Astrocyte (in vitro differentiated cells and primary cell): ENCODE results near the gene RRAS. TPM values are rescaled to one million over a fixed set of nuclear protein-coding genes. Genes with fewer than 3 reads are reported as not detected.
A peak's percentile ranks its signal among the peaks of the same experiment; 100 is the strongest.

ENCODE experiments used
- DNase-seq: peaks from one replicate; pipeline ENCODE4 v3.0.0-alpha.2; 2010; ENCODE audit warnings: low read depth
- FAIRE-seq: peaks from 2 replicates; lab custom pipeline; 2011; peaks lifted over from hg19 to GRCh38; lab: Jason Lieb, UNC
- H2AFZ ChIP-seq: 2 replicates; pipeline ENCODE4 v1.6.0; 2012; ENCODE audit warnings: low read depth, low read length, inconsistent platforms
- H3K27ac ChIP-seq: 2 replicates; pipeline ENCODE4 v1.5.1; 2011; ENCODE audit warnings: low read depth, low read length, inconsistent platforms
- H3K27me3 ChIP-seq: 2 replicates; pipeline ENCODE4 v1.6.0; 2011; ENCODE audit warnings: low read length, inconsistent platforms; ENCODE audit not compliant: insufficient read depth
- H3K36me3 ChIP-seq: 2 replicates; pipeline ENCODE4 v1.5.1; 2011; ENCODE audit warnings: low read length, inconsistent platforms; ENCODE audit not compliant: insufficient read depth
- H3K4me1 ChIP-seq: 2 replicates; pipeline ENCODE4 v1.5.1; 2011; ENCODE audit warnings: low read length, inconsistent platforms; ENCODE audit not compliant: insufficient read depth
- H3K4me2 ChIP-seq: 2 replicates; pipeline ENCODE4 v1.6.0; 2012; ENCODE audit warnings: low read length, inconsistent platforms
- H3K4me3 ChIP-seq: 2 replicates; pipeline ENCODE4 v1.5.1; 2011; ENCODE audit warnings: low read depth, mild to moderate bottlenecking, low read length, inconsistent platforms; ENCODE audit not compliant: insufficient read depth
- H3K79me2 ChIP-seq: 2 replicates; pipeline ENCODE4 v1.6.0; 2012; ENCODE audit warnings: mild to moderate bottlenecking, low read length, inconsistent platforms; ENCODE audit not compliant: insufficient read depth
- H3K9ac ChIP-seq: 2 replicates; pipeline ENCODE4 v1.6.0; 2012; ENCODE audit warnings: mild to moderate bottlenecking, low read length, inconsistent platforms
- H3K9me3 ChIP-seq: 2 replicates; pipeline ENCODE4 v1.5.1; 2012; ENCODE audit warnings: low read depth, mild to moderate bottlenecking, low read length, inconsistent platforms; ENCODE audit not compliant: insufficient read depth
- H4K20me1 ChIP-seq: 2 replicates; pipeline ENCODE4 v1.6.0; 2012; ENCODE audit warnings: low read length, inconsistent platforms; ENCODE audit not compliant: insufficient read depth
- H3K27ac Mint-ChIP-seq: one replicate; pipeline ENCODE4 v1.8.0; 2021; ENCODE audit warnings: mild to moderate bottlenecking, mixed read lengths; ENCODE audit not compliant: unreplicated experiment
- H3K27me3 Mint-ChIP-seq: one replicate; pipeline ENCODE4 v1.8.0; 2021; ENCODE audit warnings: low read depth, mixed read lengths; ENCODE audit not compliant: unreplicated experiment
- H3K36me3 Mint-ChIP-seq: one replicate; pipeline ENCODE4 v1.8.0; 2021; ENCODE audit warnings: low read depth, mixed read lengths; ENCODE audit not compliant: unreplicated experiment
- H3K4me1 Mint-ChIP-seq: one replicate; pipeline ENCODE4 v1.8.0; 2021; ENCODE audit warnings: low read depth, mixed read lengths; ENCODE audit not compliant: unreplicated experiment
- H3K4me3 Mint-ChIP-seq: one replicate; pipeline ENCODE4 v1.8.0; 2021; ENCODE audit warnings: mild to moderate bottlenecking, moderate library complexity, mixed read lengths; ENCODE audit not compliant: unreplicated experiment
- H3K9me3 Mint-ChIP-seq: one replicate; pipeline ENCODE4 v1.8.0; 2021; ENCODE audit warnings: mild to moderate bottlenecking, mixed read lengths; ENCODE audit not compliant: unreplicated experiment
- EZH2 ChIP-seq: IDR thresholded peaks from 2 replicates; pipeline ENCODE4 v1.6.1; 2012; ENCODE audit warnings: mild to moderate bottlenecking, low read length, inconsistent platforms; ENCODE audit not compliant: insufficient read depth
- total RNA-seq: library from RNA; stranded (reverse); gene quantifications from 2 replicates; pipeline ENCODE4 v1.2.1, GENCODE V29; 2021
- TF ChIP-seq, protein P1 (sequence below): IDR thresholded peaks from 2 replicates; pipeline ENCODE4 v1.5.1; 2011; ENCODE audit warnings: low read depth, mild to moderate bottlenecking, inconsistent platforms, low read length, moderate library complexity; ENCODE audit not compliant: insufficient read depth

RRAS gene
- total RNA-seq, 1 donor from 2014 or later, result 94.7 TPM

DNA sequence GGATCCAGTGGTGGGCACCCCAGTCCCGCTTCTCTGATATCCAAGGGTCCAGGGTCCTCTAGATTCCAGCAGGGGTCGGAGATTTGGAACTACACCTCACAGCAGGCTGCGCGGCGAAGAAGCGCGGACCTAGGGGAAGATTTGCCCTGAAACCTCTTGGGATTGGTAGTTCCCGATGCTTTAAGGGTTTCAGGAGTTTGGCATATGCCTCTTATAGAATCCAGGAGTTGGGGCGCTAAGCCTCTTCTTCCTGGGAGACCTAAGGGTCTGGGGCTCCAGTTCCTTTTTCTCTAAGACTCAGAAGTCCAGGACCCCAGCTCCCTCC, 26.1 kb upstream of the RRAS start:
- Histone ChIP-seq H2AFZ (peak overlapping the region; percentile 44), H4K20me1 (peaks cover 19% of the 10 kb centered on the region), H3K36me3 (peaks cover 12% of the 10 kb centered on the region), H3K4me2 (peak overlapping the region; percentile 94), H3K79me2 (peaks cover 43% of the 10 kb centered on the region), H3K4me1 (peaks cover 21% of the 10 kb centered on the region), H3K9me3 (no peaks in the 10 kb centered on the region), H3K4me3 (peak overlapping the region; percentile 94), H3K27ac (peak overlapping the region; percentile 52), H3K27me3 (no peaks in the 10 kb centered on the region), H3K9ac (peak overlapping the region; percentile 92)
- H3K4me1 Mint-ChIP-seq, result peaks cover 9% of the 10 kb centered on the region
- no peaks in the 10 kb centered on the region for H3K27me3 Mint-ChIP-seq
- no peaks in the 10 kb centered on the region for H3K9me3 Mint-ChIP-seq
- H3K4me3 Mint-ChIP-seq, result peak overlapping the region; percentile 100
- no peak for FAIRE-seq
- no peak for DNase-seq
- no peak for TF ChIP-seq EZH2
- TF ChIP-seq, protein P1, sequence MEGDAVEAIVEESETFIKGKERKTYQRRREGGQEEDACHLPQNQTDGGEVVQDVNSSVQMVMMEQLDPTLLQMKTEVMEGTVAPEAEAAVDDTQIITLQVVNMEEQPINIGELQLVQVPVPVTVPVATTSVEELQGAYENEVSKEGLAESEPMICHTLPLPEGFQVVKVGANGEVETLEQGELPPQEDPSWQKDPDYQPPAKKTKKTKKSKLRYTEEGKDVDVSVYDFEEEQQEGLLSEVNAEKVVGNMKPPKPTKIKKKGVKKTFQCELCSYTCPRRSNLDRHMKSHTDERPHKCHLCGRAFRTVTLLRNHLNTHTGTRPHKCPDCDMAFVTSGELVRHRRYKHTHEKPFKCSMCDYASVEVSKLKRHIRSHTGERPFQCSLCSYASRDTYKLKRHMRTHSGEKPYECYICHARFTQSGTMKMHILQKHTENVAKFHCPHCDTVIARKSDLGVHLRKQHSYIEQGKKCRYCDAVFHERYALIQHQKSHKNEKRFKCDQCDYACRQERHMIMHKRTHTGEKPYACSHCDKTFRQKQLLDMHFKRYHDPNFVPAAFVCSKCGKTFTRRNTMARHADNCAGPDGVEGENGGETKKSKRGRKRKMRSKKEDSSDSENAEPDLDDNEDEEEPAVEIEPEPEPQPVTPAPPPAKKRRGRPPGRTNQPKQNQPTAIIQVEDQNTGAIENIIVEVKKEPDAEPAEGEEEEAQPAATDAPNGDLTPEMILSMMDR, result no peak
- peaks cover 12% of the 10 kb centered on the region for H3K36me3 Mint-ChIP-seq
- peak overlapping the region; percentile 98 for H3K27ac Mint-ChIP-seq

DNA sequence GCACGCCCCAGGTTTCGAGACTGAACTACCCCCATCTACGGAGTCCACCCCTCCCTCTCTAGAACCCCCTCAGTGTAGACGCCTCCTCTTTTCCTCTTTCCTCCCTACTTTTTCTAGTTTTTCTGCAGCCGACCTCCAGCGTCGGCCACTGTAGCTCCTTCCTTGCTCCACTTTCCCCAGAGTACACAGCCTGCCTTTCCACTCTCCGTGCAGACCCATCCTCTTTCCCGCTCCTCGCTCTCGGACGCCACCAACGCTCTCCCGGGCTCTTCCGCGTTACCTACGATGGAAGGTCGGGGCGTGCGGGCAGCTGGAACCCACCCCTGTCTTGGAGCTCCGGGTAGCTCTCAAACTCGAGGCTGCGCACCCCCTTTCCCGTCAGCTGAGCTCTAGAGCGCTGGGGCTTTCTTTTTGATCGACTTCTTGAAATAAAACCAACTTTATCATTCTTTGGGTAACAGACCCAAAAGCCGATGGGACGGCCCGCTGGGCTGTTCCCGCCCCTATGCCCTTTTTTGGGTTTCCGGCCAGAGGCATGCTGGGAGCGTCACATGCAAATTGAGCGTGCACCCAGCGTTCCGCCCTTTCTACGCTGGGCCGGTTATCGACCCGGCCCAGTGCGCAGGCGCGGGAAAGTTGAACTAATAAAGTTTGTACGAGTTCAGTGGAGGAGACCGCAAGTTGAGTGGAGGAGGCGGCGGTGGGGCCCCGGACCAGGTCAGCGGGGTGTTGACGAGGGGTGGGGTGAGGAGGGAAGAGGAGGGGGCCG, 25.6 kb upstream of the RRAS start, which contains the start of the genes BCL2L12 and IRF3:
TSS of gene BCL2L12 (plus strand) at position 583 of the 769 bp plus-strand sequence. CDS start 760 bp downstream, outside the sequence.
TSS of gene IRF3 (minus strand) at position 507 of the 769 bp plus-strand sequence. CDS start 1,019 bp downstream, outside the sequence.
- no peak for TF ChIP-seq EZH2
- TF ChIP-seq, protein P1, result no peak
- DNase-seq, result peak; percentile 81
- peak within 1 kb of the TSS; percentile 81 for H2AFZ ChIP-seq
- peak; percentile 54 for FAIRE-seq
- peaks cover 21% of the 10 kb centered on the region for H3K4me1 ChIP-seq
- peaks cover 12% of the 10 kb centered on the region for H3K36me3 Mint-ChIP-seq
- H3K27me3 ChIP-seq, result no peaks in the 10 kb centered on the region
- H3K9ac ChIP-seq, result peak within 1 kb of the TSS; percentile 92
- H3K9me3 ChIP-seq, result no peaks in the 10 kb centered on the region
- peaks cover 43% of the 10 kb centered on the region for H3K79me2 ChIP-seq
- H3K4me3 Mint-ChIP-seq, result peak within 1 kb of the TSS; percentile 100
- peak within 1 kb of the TSS; percentile 52 for H3K27ac ChIP-seq
- H4K20me1 ChIP-seq, result peaks cover 19% of the 10 kb centered on the region
- peak within 1 kb of the TSS; percentile 94 for H3K4me3 ChIP-seq
- H3K4me1 Mint-ChIP-seq, result peaks cover 9% of the 10 kb centered on the region
- peak within 1 kb of the TSS; percentile 98 for H3K27ac Mint-ChIP-seq
- peak within 1 kb of the TSS; percentile 94 for H3K4me2 ChIP-seq
- peaks cover 12% of the 10 kb centered on the region for H3K36me3 ChIP-seq
- no peaks in the 10 kb centered on the region for H3K27me3 Mint-ChIP-seq
- no peaks in the 10 kb centered on the region for H3K9me3 Mint-ChIP-seq

- Histone ChIP-seq H3K4me3 (peak overlapping the region; percentile 94), H3K27ac (peak overlapping the region; percentile 44), H3K4me1 (peaks cover 21% of the 10 kb centered on the region), H3K36me3 (peaks cover 16% of the 10 kb centered on the region), H2AFZ (peak overlapping the region; percentile 81), H4K20me1 (peaks cover 22% of the 10 kb centered on the region), H3K9ac (peak overlapping the region; percentile 92), H3K27me3 (no peaks in the 10 kb centered on the region), H3K4me2 (peak overlapping the region; percentile 94), H3K79me2 (peaks cover 43% of the 10 kb centered on the region), H3K9me3 (peaks cover 4% of the 10 kb centered on the region)
- H3K9me3 Mint-ChIP-seq, result no peaks in the 10 kb centered on the region
- no peaks in the 10 kb centered on the region for H3K27me3 Mint-ChIP-seq
- TF ChIP-seq EZH2, result no peak
- TF ChIP-seq, protein P1, result no peak
- H3K4me1 Mint-ChIP-seq, result peaks cover 9% of the 10 kb centered on the region
- no peak for DNase-seq
- peak overlapping the region; percentile 100 for H3K4me3 Mint-ChIP-seq
- no peak for FAIRE-seq
- H3K27ac Mint-ChIP-seq, result peak overlapping the region; percentile 98
- H3K36me3 Mint-ChIP-seq, result peaks cover 16% of the 10 kb centered on the region
Measured at GRCh38 chr19:49665036-49665350, 25.1 kb upstream of the RRAS start.
